H9 (cell line): ENCODE results near the gene MED29. TPM values are rescaled to one million over a fixed set of nuclear protein-coding genes. Genes with fewer than 3 reads are reported as not detected.
"Not testable (repeated sequence)": the region's sequence is repeated elsewhere in the genome, so short reads cannot be mapped to it uniquely, and the experiment has no call there.

Experiments
- DNase-seq: peaks from one replicate; pipeline ENCODE4 v3.0.0-alpha.2; 2017
- H2AFZ ChIP-seq: one replicate; pipeline ENCODE4 v1.6.1; 2013; ENCODE audit warnings: mild to moderate bottlenecking, low read length, control low read depth, moderate library complexity
- H2AK5ac ChIP-seq: 2 replicates; pipeline ENCODE4 v1.6.1; 2013; ENCODE audit warnings: low read length, control low read depth, mixed read lengths; ENCODE audit not compliant: insufficient read length
- H2BK120ac ChIP-seq: one replicate; pipeline ENCODE4 v1.6.1; 2013; ENCODE audit warnings: low read depth, mild to moderate bottlenecking, low read length, control low read depth, inconsistent platforms; ENCODE audit not compliant: poor library complexity, severe bottlenecking
- H2BK12ac ChIP-seq: 2 replicates; pipeline ENCODE4 v1.6.1; 2013; ENCODE audit warnings: low read length, control low read depth, mixed read lengths, low read depth; ENCODE audit not compliant: insufficient read length
- H2BK15ac ChIP-seq: 2 replicates; pipeline ENCODE4 v1.6.1; 2013; ENCODE audit warnings: low read depth, low read length, control low read depth
- H2BK20ac ChIP-seq: one replicate; pipeline ENCODE4 v1.6.1; 2013; ENCODE audit warnings: low read depth, mild to moderate bottlenecking, low read length, control low read depth, inconsistent platforms; ENCODE audit not compliant: poor library complexity, severe bottlenecking
- H2BK5ac ChIP-seq: 2 replicates; pipeline ENCODE4 v1.6.1; 2013; ENCODE audit warnings: low read length, control low read depth, mixed read lengths; ENCODE audit not compliant: insufficient read length
- H3K14ac ChIP-seq: 2 replicates; pipeline ENCODE4 v1.6.1; 2013; ENCODE audit warnings: low read length, control low read depth; ENCODE audit not compliant: insufficient read depth
- H3K18ac ChIP-seq: 2 replicates; pipeline ENCODE4 v1.6.1; 2013; ENCODE audit warnings: low read depth, mild to moderate bottlenecking, mixed read lengths, low read length, control low read depth; ENCODE audit not compliant: insufficient read length
- H3K23ac ChIP-seq: 2 replicates; pipeline ENCODE4 v1.6.1; 2013; ENCODE audit warnings: low read length, control low read depth, mixed read lengths, low read depth; ENCODE audit not compliant: insufficient read length
- H3K23me2 ChIP-seq: 2 replicates; pipeline ENCODE4 v1.6.1; 2013; ENCODE audit warnings: low read depth, mild to moderate bottlenecking, mixed read lengths, low read length, control low read depth; ENCODE audit not compliant: insufficient read length, poor library complexity, severe bottlenecking
- H3K27ac ChIP-seq: 2 replicates; pipeline ENCODE4 v1.5.1; 2013; ENCODE audit warnings: low read length, control low read depth, mixed read lengths, low read depth; ENCODE audit not compliant: insufficient read length
- H3K27me3 ChIP-seq: 2 replicates; pipeline ENCODE4 v1.6.1; 2013; ENCODE audit warnings: low read length, control low read depth, inconsistent platforms; ENCODE audit not compliant: insufficient read depth
- H3K4ac ChIP-seq: 2 replicates; pipeline ENCODE4 v1.6.1; 2013; ENCODE audit warnings: low read depth, mild to moderate bottlenecking, control low read depth, inconsistent platforms, low read length, moderate library complexity
- H3K4me1 ChIP-seq: 2 replicates; pipeline ENCODE4 v1.6.1; 2013; ENCODE audit warnings: low read length, control low read depth, inconsistent platforms; ENCODE audit not compliant: insufficient read depth
- H3K4me2 ChIP-seq: 2 replicates; pipeline ENCODE4 v1.6.1; 2013; ENCODE audit warnings: low read length, control low read depth, mixed read lengths; ENCODE audit not compliant: insufficient read length, insufficient read depth
- H3K56ac ChIP-seq: 2 replicates; pipeline ENCODE4 v1.6.1; 2013; ENCODE audit warnings: low read depth, mild to moderate bottlenecking, mixed read lengths, low read length, control low read depth; ENCODE audit not compliant: insufficient read length
- H3K79me1 ChIP-seq: 2 replicates; pipeline ENCODE4 v1.6.1; 2013; ENCODE audit warnings: low read depth, mild to moderate bottlenecking, moderate library complexity, low read length, control low read depth, inconsistent platforms; ENCODE audit not compliant: insufficient read depth, poor library complexity, severe bottlenecking
- H3K79me2 ChIP-seq: 2 replicates; pipeline ENCODE4 v1.6.1; 2013; ENCODE audit warnings: low read length, control low read depth, inconsistent platforms; ENCODE audit not compliant: insufficient read depth
- H3K9ac ChIP-seq: 2 replicates; pipeline ENCODE4 v1.6.1; 2013; ENCODE audit warnings: low read length, control low read depth, mixed read lengths; ENCODE audit not compliant: insufficient read length; ENCODE audit errors: extremely low read depth
- H3K9me3 ChIP-seq: one replicate; pipeline ENCODE4 v1.6.1; 2013; ENCODE audit warnings: low read depth, low read length, inconsistent platforms; ENCODE audit not compliant: control insufficient read depth
- H3T11ph ChIP-seq: one replicate; pipeline ENCODE4 v1.6.1; 2013; ENCODE audit warnings: mild to moderate bottlenecking, low read length, control low read depth, inconsistent platforms
- H4K20me1 ChIP-seq: one replicate; pipeline ENCODE4 v1.6.1; 2013; ENCODE audit not compliant: control insufficient read depth, insufficient read length, insufficient read depth
- H4K5ac ChIP-seq: 2 replicates; pipeline ENCODE4 v1.6.1; 2013; ENCODE audit warnings: low read depth, mild to moderate bottlenecking, mixed read lengths, low read length, control low read depth; ENCODE audit not compliant: insufficient read length
- H4K8ac ChIP-seq: replicated peaks from 2 replicates; pipeline ENCODE4 v1.6.1; 2013; ENCODE audit warnings: low read length, control low read depth, mixed read lengths, low read depth; ENCODE audit not compliant: insufficient read length
- H4K91ac ChIP-seq: 2 replicates; pipeline ENCODE4 v1.6.1; 2013; ENCODE audit warnings: low read depth, mild to moderate bottlenecking, moderate library complexity, mixed read lengths, low read length, control low read depth; ENCODE audit not compliant: insufficient read length
- H3K27ac Mint-ChIP-seq, 3 experiments: 2 replicates in 2 of 3; 3 replicates in 1 of 3; pipeline ENCODE4 v1.8.0; 2020 to 2021; ENCODE audit warnings: mixed read lengths in 3 of 3, mild to moderate bottlenecking in 1 of 3, moderate library complexity in 1 of 3
- H3K27me3 Mint-ChIP-seq: 2 replicates; pipeline ENCODE4 v1.8.0; 2021; ENCODE audit warnings: low read depth, mild to moderate bottlenecking, moderate library complexity, mixed read lengths
- H3K36me3 Mint-ChIP-seq, 3 experiments: 2 replicates in 2 of 3; 3 replicates in 1 of 3; pipeline ENCODE4 v1.8.0; 2020 to 2021; ENCODE audit warnings: low read depth in 3 of 3, mixed read lengths in 3 of 3; ENCODE audit not compliant: insufficient read depth in 1 of 3
- H3K4me1 Mint-ChIP-seq, 2 experiments: 2 replicates each; pipeline ENCODE4 v1.8.0; 2020; ENCODE audit warnings: mixed read lengths in 2 of 2
- H3K4me3 Mint-ChIP-seq, 2 experiments: 2 replicates in 1 of 2; 3 replicates in 1 of 2; pipeline ENCODE4 v1.8.0; 2020 to 2021; ENCODE audit warnings: mild to moderate bottlenecking in 2 of 2, mixed read lengths in 2 of 2, moderate library complexity in 1 of 2
- H3K9me3 Mint-ChIP-seq, 2 experiments: 2 replicates in 1 of 2; 3 replicates in 1 of 2; pipeline ENCODE4 v1.8.0; 2020; ENCODE audit warnings: mild to moderate bottlenecking in 2 of 2, mixed read lengths in 2 of 2, moderate library complexity in 1 of 2
- CTCF ChIP-seq: fragments of 200-600 bp; sonication (generic); conservative IDR thresholded peaks from 3 replicates; pipeline ENCODE4 v1.8.0; 2021; ENCODE audit warnings: antibody characterized with exemption, mild to moderate bottlenecking
- WGBS: extraction: QIAGEN DNeasy Blood & Tissue Kit; methylation state at CpG from one replicate; pipeline ENCODE4 v1.1.7; 2013; ENCODE audit warnings: missing lambda C conversion rate, low lambda C conversion rate, mixed read lengths; ENCODE audit not compliant: insufficient read length; ENCODE audit errors: extremely low coverage; 5-methylcytosine and 5-hydroxymethylcytosine counted together
- total RNA-seq: library from RNA; stranded (reverse); gene quantifications from 2 replicates; pipeline ENCODE4 v1.2.1, GENCODE V29; 2021

The MED29 gene
- total RNA-seq, 1 experiment from 2014 or later: 48.3 TPM

GRCh38 chr19:39377373-39378362 is 13.5 kb upstream of the MED29 start:
- Histone ChIP-seq H3K27me3 (no peaks in the 10 kb centered on the region), H2AFZ (no peak overlapping the region), H2BK12ac (no peak overlapping the region), H3K18ac (no peak overlapping the region), H3K14ac (no peak overlapping the region), H2AK5ac (no peak overlapping the region), H4K91ac (no peak overlapping the region), H3K27ac (no peak overlapping the region), H3K4me1 (no peaks in the 10 kb centered on the region), H4K5ac (no peak overlapping the region), H3K56ac (no peak overlapping the region), H3K4ac (no peak overlapping the region), H3K79me2 (no peaks in the 10 kb centered on the region), H3K23ac (no peak overlapping the region), H2BK5ac (no peak overlapping the region), H3K9me3 (no peaks in the 10 kb centered on the region), H4K8ac (no peak overlapping the region), H2BK120ac (no peak overlapping the region), H3T11ph (no peak overlapping the region), H2BK15ac (no peak overlapping the region), H3K79me1 (no peaks in the 10 kb centered on the region), H3K23me2 (no peaks in the 10 kb centered on the region), H3K9ac (no peak overlapping the region), H3K4me2 (no peak overlapping the region), H2BK20ac (no peak overlapping the region), H4K20me1 (peaks cover 2% of the 10 kb centered on the region)
- Mint-ChIP-seq H3K27me3 (no peaks in the 10 kb centered on the region), H3K27ac (no peak overlapping the region), H3K36me3 (peaks cover 54 to 87% (median 82%) of the 10 kb centered on the region in 3 experiments; a peak in 6 of 7 replicates), H3K9me3 (no peaks in the 10 kb centered on the region), H3K4me3 (no peak overlapping the region), H3K4me1 (no peaks in the 10 kb centered on the region)
- DNase-seq: no peak
- WGBS: no CpG with 5 or more reads among the region's 18 CpGs
- no peak for TF ChIP-seq CTCF

- H4K20me1 ChIP-seq, H2AFZ ChIP-seq, H3T11ph ChIP-seq, H2BK20ac ChIP-seq, H3K23ac ChIP-seq, H4K91ac ChIP-seq, H3K4me1 ChIP-seq, H3K4me2 ChIP-seq, H3K18ac ChIP-seq, H2BK5ac ChIP-seq, H4K5ac ChIP-seq, H2BK120ac ChIP-seq, H3K56ac ChIP-seq, H3K79me2 ChIP-seq, H3K14ac ChIP-seq, H3K27me3 Mint-ChIP-seq, H2AK5ac ChIP-seq, H2BK12ac ChIP-seq, H3K4me3 Mint-ChIP-seq, DNase-seq, H3K4me1 Mint-ChIP-seq, H3K27ac Mint-ChIP-seq, H4K8ac ChIP-seq, H3K9ac ChIP-seq, H3K27me3 ChIP-seq, H3K4ac ChIP-seq, H3K27ac ChIP-seq, H2BK15ac ChIP-seq, H3K79me1 ChIP-seq, H3K9me3 Mint-ChIP-seq, H3K9me3 ChIP-seq, H3K23me2 ChIP-seq: not testable (repeated sequence)
- WGBS: no CpG with 5 or more reads among the region's 4 CpGs
- peaks cover 50 to 93% (median 91%) of the 10 kb centered on the region in 3 experiments; a peak in 6 of 7 replicates for H3K36me3 Mint-ChIP-seq
These were observed 11.8 kb upstream of the MED29 start for GRCh38 chr19:39379366-39379765.
